Measurements from ENCODE around the gene SP1. TPM values are rescaled to one million over a fixed set of nuclear protein-coding genes. Genes with fewer than 3 reads are reported as not detected.

Gene SP1
- total RNA-seq, 2 donors from 2014 or later = 83.6 to 96.8 TPM

- no peak for TF ChIP-seq CTCF (IDR thresholded peaks at IDR 0.05)
- Histone ChIP-seq H3K27me3 (peaks cover 8% of the 10 kb centered on the region), H3K27ac (no peak overlapping the region), H3K36me3 (no peaks in the 10 kb centered on the region), H3K4me1 (no peaks in the 10 kb centered on the region), H3K9me3 (no peaks in the 10 kb centered on the region), H3K4me3 (no peak overlapping the region), H3K9ac (ENCODE audit: low read depth in 2 of 2, low read length in 2 of 2) (no peak overlapping the region)
- DNase-seq = no peak
- intact Hi-C loops (cut with DNase I) = loop anchor here (10.0 kb wide), 1 partner anchor 170 kb away; the partner anchor contains the start of genes NPFF and TARBP2
These were observed 45.2 kb upstream of the SP1 start for GRCh38 chr12:53334822-53335221.

GRCh38 chr12:53336181-53336681 lies 43.7 kb upstream of the SP1 start, which contains the start of gene SP7:
Gene SP7 (minus strand): TSS chr12:53336354. CDS start chr12:53335646, 708 bp downstream.
- Histone ChIP-seq H3K36me3 (no peaks in the 10 kb centered on the region), H3K27me3 (peaks cover 8% of the 10 kb centered on the region), H3K9ac (ENCODE audit: low read depth in 2 of 2, low read length in 2 of 2) (no peak within 1 kb of the TSS), H3K4me1 (no peaks in the 10 kb centered on the region), H3K4me3 (no peak within 1 kb of the TSS), H3K27ac (no peak within 1 kb of the TSS), H3K9me3 (no peaks in the 10 kb centered on the region)
- no peak for DNase-seq
- no peak for TF ChIP-seq CTCF (IDR thresholded peaks at IDR 0.05)
- intact Hi-C loops (cut with DNase I) = loop anchor here (10.0 kb wide), 1 partner anchor 169 kb away; the partner anchor contains the start of genes NPFF and TARBP2

- TF ChIP-seq CTCF (IDR thresholded peaks at IDR 0.05) = no peak
- intact Hi-C loops (cut with DNase I) = loop anchor here (10.0 kb wide), 1 partner anchor 167 kb away; the partner anchor contains the start of genes NPFF and TARBP2
- DNase-seq = no peak
- no peaks in the 10 kb centered on the region for H3K36me3 ChIP-seq
- H3K9ac ChIP-seq (ENCODE audit: low read depth in 2 of 2, low read length in 2 of 2) = no peak overlapping the region
- peaks cover 4% of the 10 kb centered on the region for H3K27me3 ChIP-seq
- H3K4me3 ChIP-seq = no peak overlapping the region
- no peak overlapping the region for H3K27ac ChIP-seq
- H3K4me1 ChIP-seq = no peaks in the 10 kb centered on the region
- H3K9me3 ChIP-seq = no peaks in the 10 kb centered on the region
These were observed 42.0 kb upstream of the SP1 start for GRCh38 chr12:53338017-53338416.

- H3K4me3 ChIP-seq = no peak overlapping the region
- no peaks in the 10 kb centered on the region for H3K4me1 ChIP-seq
- peaks cover 4% of the 10 kb centered on the region for H3K27me3 ChIP-seq
- intact Hi-C loops (cut with DNase I) = loop anchor here (10.0 kb wide), 1 partner anchor 166 kb away; the partner anchor contains the start of genes NPFF and TARBP2
- DNase-seq = no peak
- no peak overlapping the region for H3K9ac ChIP-seq (ENCODE audit: low read depth in 2 of 2, low read length in 2 of 2)
- no peaks in the 10 kb centered on the region for H3K9me3 ChIP-seq
- TF ChIP-seq CTCF (IDR thresholded peaks at IDR 0.05) = no peak
- H3K36me3 ChIP-seq = no peaks in the 10 kb centered on the region
- H3K27ac ChIP-seq = no peak overlapping the region
These were observed 41.1 kb upstream of the SP1 start for GRCh38 chr12:53338916-53339315.

- H3K27me3 ChIP-seq = peaks cover 4% of the 10 kb centered on the region
- intact Hi-C loops (cut with DNase I) = no loop called here
- no peaks in the 10 kb centered on the region for H3K9me3 ChIP-seq
- no peaks in the 10 kb centered on the region for H3K4me1 ChIP-seq
- no peaks in the 10 kb centered on the region for H3K36me3 ChIP-seq
- no peak overlapping the region for H3K4me3 ChIP-seq
- TF ChIP-seq CTCF (IDR thresholded peaks at IDR 0.05) = no peak
- H3K27ac ChIP-seq = no peak overlapping the region
- DNase-seq = no peak
- no peak overlapping the region for H3K9ac ChIP-seq (ENCODE audit: low read depth in 2 of 2, low read length in 2 of 2)
These were observed 39.6 kb upstream of the SP1 start for GRCh38 chr12:53340398-53340797.
